ENCODE measurements around the gene COPE. TPM values are rescaled to one million over a fixed set of nuclear protein-coding genes. Genes with fewer than 3 reads are reported as not detected.

COPE gene
- polyA plus RNA-seq, 1 donor from 2014 or later: 397 TPM

GRCh38 chr19:18850471-18851375, 68.5 kb downstream of the COPE start:
- TF ChIP-seq REST (IDR thresholded peaks at IDR 0.05; ENCODE audit: borderline replicate concordance) (no peak), MXI1 (conservative IDR thresholded peaks at IDR 0.05; ENCODE audit: poor library complexity, severe bottlenecking) (no peak), EP300 (conservative IDR thresholded peaks at IDR 0.05; ENCODE audit: poor library complexity, severe bottlenecking) (no peak)
- no peaks in the 10 kb centered on the region for H3K36me3 ChIP-seq (ENCODE audit: insufficient read depth, low read length)
- no peak overlapping the region for H3K4me2 ChIP-seq (ENCODE audit: low read length)
- peaks cover 10% of the 10 kb centered on the region for H3K79me2 ChIP-seq (replicated peaks; ENCODE audit: insufficient read depth, low read length)
- no peak overlapping the region for H3K9ac ChIP-seq (ENCODE audit: low read length)
- H4K20me1 ChIP-seq (ENCODE audit: insufficient read depth): peaks cover 3% of the 10 kb centered on the region
- H3K9me3 ChIP-seq (ENCODE audit: low read length): no peaks in the 10 kb centered on the region
- H2AFZ ChIP-seq (ENCODE audit: low read depth, low read length): no peak overlapping the region
- H3K4me3 ChIP-seq (ENCODE audit: low read length): no peak overlapping the region
- H3K27me3 ChIP-seq (ENCODE audit: insufficient read depth, low read depth, low read length): no peaks in the 10 kb centered on the region
- no peak overlapping the region for H3K27ac ChIP-seq (ENCODE audit: low read length)
- H3K9me2 ChIP-seq (ENCODE audit: insufficient read depth, low read length): no peaks in the 10 kb centered on the region
- H3F3A ChIP-seq (ENCODE audit: insufficient read depth, low read length, poor library complexity, severe bottlenecking): no peaks in the 10 kb centered on the region

- Histone ChIP-seq H4K20me1 (ENCODE audit: insufficient read depth) (peaks cover 5% of the 10 kb centered on the region), H3K4me3 (ENCODE audit: low read length) (no peak overlapping the region), H3F3A (ENCODE audit: insufficient read depth, low read length, poor library complexity, severe bottlenecking) (no peaks in the 10 kb centered on the region), H3K27me3 (ENCODE audit: insufficient read depth, low read depth, low read length) (no peaks in the 10 kb centered on the region), H3K9me2 (ENCODE audit: insufficient read depth, low read length) (no peaks in the 10 kb centered on the region), H3K79me2 (replicated peaks; ENCODE audit: insufficient read depth, low read length) (peaks cover 10% of the 10 kb centered on the region), H3K36me3 (ENCODE audit: insufficient read depth, low read length) (no peaks in the 10 kb centered on the region), H3K9ac (ENCODE audit: low read length) (no peak overlapping the region), H3K9me3 (ENCODE audit: low read length) (no peaks in the 10 kb centered on the region), H3K27ac (ENCODE audit: low read length) (no peak overlapping the region), H2AFZ (ENCODE audit: low read depth, low read length) (no peak overlapping the region), H3K4me2 (ENCODE audit: low read length) (no peak overlapping the region)
- no peak for TF ChIP-seq SMC3 (conservative IDR thresholded peaks at IDR 0.05; ENCODE audit: poor library complexity)
- TF ChIP-seq REST (IDR thresholded peaks at IDR 0.05; ENCODE audit: borderline replicate concordance): no peak
- no peak for TF ChIP-seq POLR2AphosphoS5 (IDR thresholded peaks at IDR 0.05)
- no peak for TF ChIP-seq EZH2 (IDR thresholded peaks at IDR 0.05; ENCODE audit: borderline replicate concordance, insufficient read depth, low read length, poor library complexity, severe bottlenecking)
- TF ChIP-seq RAD21 (conservative IDR thresholded peaks at IDR 0.05): no peak
- no peak for TF ChIP-seq MXI1 (conservative IDR thresholded peaks at IDR 0.05; ENCODE audit: poor library complexity, severe bottlenecking)
- TF ChIP-seq TAF1 (IDR thresholded peaks at IDR 0.05; ENCODE audit: low read depth): no peak
- no peak for TF ChIP-seq EP300 (conservative IDR thresholded peaks at IDR 0.05; ENCODE audit: poor library complexity, severe bottlenecking)
- no peak for TF ChIP-seq CTCF (IDR thresholded peaks at IDR 0.05; ENCODE audit: poor library complexity, severe bottlenecking)
These were observed 69.3 kb downstream of the COPE start for GRCh38 chr19:18849838-18850400.
